H1 (cell line): ENCODE data around the gene COX14. TPM values are rescaled to one million over a fixed set of nuclear protein-coding genes. Genes with fewer than 3 reads are reported as not detected.

Source experiments
- CREB1 ChIP-seq: IDR thresholded peaks from 2 replicates; pipeline ENCODE4 v1.6.1; 2012; ENCODE audit warnings: inconsistent platforms
- EGR1 ChIP-seq: IDR thresholded peaks from 2 replicates; pipeline ENCODE4 v1.6.1; 2011; ENCODE audit warnings: low read depth, low read length, borderline replicate concordance
- EP300 ChIP-seq, 2 experiments: IDR thresholded peaks; 1 replicate in 1 of 2; 2 replicates in 1 of 2; pipeline ENCODE4 v1.6.1; 2011 to 2012; ENCODE audit warnings: low read depth in 2 of 2, low read length in 2 of 2, mild to moderate bottlenecking in 2 of 2, borderline replicate concordance in 1 of 2, inconsistent platforms in 1 of 2, moderate library complexity in 1 of 2
- EZH2 ChIP-seq: fragments of 200-600 bp; sonication (generic); IDR thresholded peaks from 2 replicates; pipeline ENCODE4 v1.7.1; 2012; ENCODE audit warnings: low read depth, mild to moderate bottlenecking, moderate library complexity, low read length, inconsistent platforms; ENCODE audit not compliant: severe bottlenecking
- GABPA ChIP-seq: IDR thresholded peaks from 2 replicates; pipeline ENCODE4 v1.6.1; 2011; ENCODE audit warnings: mild to moderate bottlenecking, low read length, moderate library complexity, borderline replicate concordance; ENCODE audit not compliant: insufficient read depth
- KDM1A ChIP-seq: fragments of 200-600, 300-600 bp; sonication (generic); IDR thresholded peaks from 2 replicates; pipeline ENCODE4 v1.7.1; 2016; ENCODE audit warnings: mild to moderate bottlenecking, low read length, borderline replicate concordance
- KDM5A ChIP-seq: fragments of 200-600 bp; IDR thresholded peaks from 2 replicates; pipeline ENCODE4 v1.7.1; 2012; ENCODE audit warnings: mild to moderate bottlenecking, low read length, inconsistent platforms, mixed read lengths
- NANOG ChIP-seq: IDR thresholded peaks from 2 replicates; pipeline ENCODE4 v1.6.1; 2011; ENCODE audit warnings: low read length, low read depth, mild to moderate bottlenecking, inconsistent platforms; ENCODE audit not compliant: insufficient read depth, poor library complexity, severe bottlenecking
- RNF2 ChIP-seq: fragments of 200-900, 300-1000 bp; sonication (generic); IDR thresholded peaks from 2 replicates; pipeline ENCODE4 v1.7.1; 2016; ENCODE audit warnings: borderline replicate concordance, low read depth, mild to moderate bottlenecking, antibody characterized with exemption, low read length; ENCODE audit not compliant: poor library complexity, severe bottlenecking; ENCODE audit errors: missing control alignments
- SP2 ChIP-seq: IDR thresholded peaks from 2 replicates; pipeline ENCODE4 v1.6.1; 2012; ENCODE audit warnings: mild to moderate bottlenecking, low read length, inconsistent platforms
- SRF ChIP-seq: IDR thresholded peaks from 2 replicates; pipeline ENCODE4 v1.6.1; 2011; ENCODE audit warnings: mild to moderate bottlenecking, low read depth, low read length, moderate library complexity
- TAF1 ChIP-seq: IDR thresholded peaks from 2 replicates; pipeline ENCODE4 v1.6.1; 2011; ENCODE audit warnings: mild to moderate bottlenecking, low read depth, low read length
- TCF12 ChIP-seq: IDR thresholded peaks from 2 replicates; pipeline ENCODE4 v1.6.1; 2011; ENCODE audit warnings: low read depth, mild to moderate bottlenecking, low read length
- YY1 ChIP-seq: IDR thresholded peaks from 2 replicates; pipeline ENCODE4 v1.6.1; 2011; ENCODE audit warnings: low read depth, mild to moderate bottlenecking, low read length
- polyA plus RNA-seq, 7 experiments: library from polyadenylated mRNA; depleted of rRNA in 3 of 7; stranded (reverse) in 5 of 7; unstranded in 2 of 7; fragments of >200 nt in 5 of 7; fragments of 200-250 nt in 2 of 7; gene quantifications; 1 replicate in 5 of 7; 2 replicates in 1 of 7; 4 replicates in 1 of 7; pipeline versions ENCODE4 v1.2.1 to v1.2.3, GENCODE V29; 2011 to 2013; ENCODE audit warnings: missing spikeins in 2 of 7, mixed read lengths in 2 of 7
- total RNA-seq: library from RNA; stranded (reverse); fragmentation: NEBNext Ultra II Directional; extraction: Animal tissue kit (Norgen Biotek cat#: 25700); gene quantifications from 2 replicates; pipeline ENCODE4 v1.2.1, GENCODE V29; 2021
- TF ChIP-seq, protein P1 (sequence below): IDR thresholded peaks from 2 replicates; pipeline ENCODE4 v1.6.1; 2012; ENCODE audit warnings: inconsistent platforms
- TF ChIP-seq, protein P2 (sequence below), 3 experiments: IDR thresholded peaks; 1 replicate in 2 of 3; 2 replicates in 1 of 3; pipeline versions ENCODE4 v1.5.1 to v1.6.1; 2011; ENCODE audit warnings: low read length in 3 of 3, mild to moderate bottlenecking in 3 of 3, inconsistent platforms in 2 of 3, low read depth in 1 of 3, moderate library complexity in 1 of 3; ENCODE audit not compliant: insufficient read depth in 1 of 3; ENCODE audit errors: control extremely low read depth in 1 of 3
- TF ChIP-seq, protein P3 (sequence below): IDR thresholded peaks from 2 replicates; pipeline ENCODE4 v1.6.1; 2011; ENCODE audit warnings: low read depth, mild to moderate bottlenecking, low read length; ENCODE audit not compliant: insufficient read depth
- TF ChIP-seq, protein P4 (sequence below): IDR thresholded peaks from 2 replicates; pipeline ENCODE4 v1.6.1; 2011; ENCODE audit warnings: low read length, improper control_type of control experiment

COX14 gene
- total and polyA plus RNA-seq, 2 of the 8 experiments (the other 6 are each of a cell fraction or from before 2014, with no cell fraction given), result 40.1 to 102 TPM

DNA sequence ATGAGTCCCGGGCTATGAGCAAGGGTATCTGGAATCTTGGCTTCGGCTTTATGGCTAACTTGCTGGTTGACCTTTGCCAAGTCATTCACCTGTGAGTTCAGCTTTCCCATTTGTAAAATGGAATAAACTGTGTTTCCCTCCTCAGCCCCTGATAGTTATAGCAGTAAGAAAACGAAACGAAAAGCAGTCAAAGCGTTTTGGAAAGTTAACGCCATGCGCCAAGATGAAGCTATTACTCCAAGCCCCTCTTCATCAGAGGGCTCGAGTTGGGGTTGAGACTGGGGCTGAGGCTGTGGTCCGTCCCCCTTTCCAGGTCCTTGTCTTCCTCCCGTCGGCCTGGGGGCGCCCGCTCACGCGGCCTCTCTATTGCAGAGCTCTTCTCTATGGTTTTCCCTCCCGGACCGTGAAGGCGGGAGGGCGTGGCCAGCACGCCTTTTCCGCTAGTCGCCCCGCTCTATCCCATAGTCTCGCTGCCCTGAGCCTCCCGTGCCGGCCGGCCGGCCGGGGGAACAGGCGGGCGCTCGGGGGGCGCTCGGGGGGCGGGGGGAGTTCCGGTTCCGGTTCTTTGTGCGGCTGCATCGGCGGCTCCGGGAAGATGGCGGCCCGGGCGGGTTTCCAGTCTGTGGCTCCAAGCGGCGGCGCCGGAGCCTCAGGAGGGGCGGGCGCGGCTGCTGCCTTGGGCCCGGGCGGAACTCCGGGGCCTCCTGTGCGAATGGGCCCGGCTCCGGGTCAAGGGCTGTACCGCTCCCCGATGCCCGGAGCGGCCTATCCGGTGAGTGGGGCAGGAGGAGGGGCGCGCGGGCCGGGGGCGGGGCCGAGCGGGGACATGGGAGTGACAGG is 27.0 kb upstream of the COX14 start, which contains the start of gene SMARCD1 (continued):
- TF ChIP-seq, protein P1, sequence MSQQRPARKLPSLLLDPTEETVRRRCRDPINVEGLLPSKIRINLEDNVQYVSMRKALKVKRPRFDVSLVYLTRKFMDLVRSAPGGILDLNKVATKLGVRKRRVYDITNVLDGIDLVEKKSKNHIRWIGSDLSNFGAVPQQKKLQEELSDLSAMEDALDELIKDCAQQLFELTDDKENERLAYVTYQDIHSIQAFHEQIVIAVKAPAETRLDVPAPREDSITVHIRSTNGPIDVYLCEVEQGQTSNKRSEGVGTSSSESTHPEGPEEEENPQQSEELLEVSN, result 0 out of 2 replicates have a peak, but pooled peaks have one; percentile 9
- TF ChIP-seq KDM1A (no peak), SRF (0 out of 2 replicates have a peak, but pooled peaks have one; percentile 4), EGR1 (peak; percentile 89), NANOG (no peak), YY1 (peak; percentile 88), RNF2 (no peak), TCF12 (no peak), EP300 (IDR thresholded peaks at IDR 0.05; ENCODE audit: borderline replicate concordance in 1 of 2, low read depth in 2 of 2, low read length in 2 of 2) (no peak), EZH2 (no peak), KDM5A (no peak), TAF1 (peak; percentile 86), SP2 (peak; percentile 97), GABPA (no peak), CREB1 (no peak; the same call in 1 of the 2 replicates)
- TF ChIP-seq, protein P2, sequence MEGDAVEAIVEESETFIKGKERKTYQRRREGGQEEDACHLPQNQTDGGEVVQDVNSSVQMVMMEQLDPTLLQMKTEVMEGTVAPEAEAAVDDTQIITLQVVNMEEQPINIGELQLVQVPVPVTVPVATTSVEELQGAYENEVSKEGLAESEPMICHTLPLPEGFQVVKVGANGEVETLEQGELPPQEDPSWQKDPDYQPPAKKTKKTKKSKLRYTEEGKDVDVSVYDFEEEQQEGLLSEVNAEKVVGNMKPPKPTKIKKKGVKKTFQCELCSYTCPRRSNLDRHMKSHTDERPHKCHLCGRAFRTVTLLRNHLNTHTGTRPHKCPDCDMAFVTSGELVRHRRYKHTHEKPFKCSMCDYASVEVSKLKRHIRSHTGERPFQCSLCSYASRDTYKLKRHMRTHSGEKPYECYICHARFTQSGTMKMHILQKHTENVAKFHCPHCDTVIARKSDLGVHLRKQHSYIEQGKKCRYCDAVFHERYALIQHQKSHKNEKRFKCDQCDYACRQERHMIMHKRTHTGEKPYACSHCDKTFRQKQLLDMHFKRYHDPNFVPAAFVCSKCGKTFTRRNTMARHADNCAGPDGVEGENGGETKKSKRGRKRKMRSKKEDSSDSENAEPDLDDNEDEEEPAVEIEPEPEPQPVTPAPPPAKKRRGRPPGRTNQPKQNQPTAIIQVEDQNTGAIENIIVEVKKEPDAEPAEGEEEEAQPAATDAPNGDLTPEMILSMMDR (IDR thresholded peaks at IDR 0.05; ENCODE audit: control extremely low read depth in 1 of 3, insufficient read depth in 1 of 3, low read depth in 1 of 3, low read length in 3 of 3), result peak; percentile 71 to 82 (median 74)
- TF ChIP-seq, protein P3, sequence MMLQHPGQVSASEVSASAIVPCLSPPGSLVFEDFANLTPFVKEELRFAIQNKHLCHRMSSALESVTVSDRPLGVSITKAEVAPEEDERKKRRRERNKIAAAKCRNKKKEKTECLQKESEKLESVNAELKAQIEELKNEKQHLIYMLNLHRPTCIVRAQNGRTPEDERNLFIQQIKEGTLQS, result no peak
- TF ChIP-seq, protein P4, sequence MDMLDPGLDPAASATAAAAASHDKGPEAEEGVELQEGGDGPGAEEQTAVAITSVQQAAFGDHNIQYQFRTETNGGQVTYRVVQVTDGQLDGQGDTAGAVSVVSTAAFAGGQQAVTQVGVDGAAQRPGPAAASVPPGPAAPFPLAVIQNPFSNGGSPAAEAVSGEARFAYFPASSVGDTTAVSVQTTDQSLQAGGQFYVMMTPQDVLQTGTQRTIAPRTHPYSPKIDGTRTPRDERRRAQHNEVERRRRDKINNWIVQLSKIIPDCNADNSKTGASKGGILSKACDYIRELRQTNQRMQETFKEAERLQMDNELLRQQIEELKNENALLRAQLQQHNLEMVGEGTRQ, result no peak
